ENCODE measurements around the gene EFNA5.

Gene EFNA5

GRCh38 chr5:107672211-107673038, 1.7 kb upstream of the EFNA5 start:
- peak; percentile 12 for DNase-seq

GRCh38 chr5:107671742-107672210, 1.0 kb upstream of the EFNA5 start:
- peak; percentile 9 for DNase-seq

GRCh38 chr5:107670087-107670931, 428 bp downstream of the EFNA5 start:
- DNase-seq = peak; percentile 14

GRCh38 chr5:107669096-107670031, 1.4 kb downstream of the EFNA5 start:
- DNase-seq = no peak

GRCh38 chr5:107668154-107669095, 2.3 kb downstream of the EFNA5 start:
- no peak for DNase-seq

GRCh38 chr5:107666051-107666655, 4.6 kb downstream of the EFNA5 start:
- DNase-seq = no peak

GRCh38 chr5:107665036-107665570, 5.6 kb downstream of the EFNA5 start:
- DNase-seq = no peak

GRCh38 chr5:107663697-107664096, 7.0 kb downstream of the EFNA5 start:
- DNase-seq = no peak

GRCh38 chr5:107661650-107662044, 9.1 kb downstream of the EFNA5 start:
- DNase-seq = no peak

GRCh38 chr5:107661038-107661649, 9.6 kb downstream of the EFNA5 start:
- no peak for DNase-seq

- no peak for DNase-seq
Observed at GRCh38 chr5:107658528-107658927, 12.2 kb downstream of the EFNA5 start.

GRCh38 chr5:107655831-107656230, 14.9 kb downstream of the EFNA5 start:
- no peak for DNase-seq

- no peak for DNase-seq
Observed at GRCh38 chr5:107654827-107655226, 15.9 kb downstream of the EFNA5 start.

- DNase-seq = no peak
Observed at GRCh38 chr5:107653685-107654084, 17.1 kb downstream of the EFNA5 start.

GRCh38 chr5:107652839-107653607, 17.7 kb downstream of the EFNA5 start:
- DNase-seq = no peak

GRCh38 chr5:107652408-107652807, 18.3 kb downstream of the EFNA5 start:
- DNase-seq = no peak

GRCh38 chr5:107651325-107651724, 19.4 kb downstream of the EFNA5 start:
- no peak for DNase-seq

GRCh38 chr5:107646418-107646817, 24.3 kb downstream of the EFNA5 start:
- DNase-seq = no peak

GRCh38 chr5:107640568-107640967, 30.2 kb downstream of the EFNA5 start:
- no peak for DNase-seq

All from activated gamma-delta T cell (primary cell).